ENCODE results near the gene TDRD10.

DNA sequence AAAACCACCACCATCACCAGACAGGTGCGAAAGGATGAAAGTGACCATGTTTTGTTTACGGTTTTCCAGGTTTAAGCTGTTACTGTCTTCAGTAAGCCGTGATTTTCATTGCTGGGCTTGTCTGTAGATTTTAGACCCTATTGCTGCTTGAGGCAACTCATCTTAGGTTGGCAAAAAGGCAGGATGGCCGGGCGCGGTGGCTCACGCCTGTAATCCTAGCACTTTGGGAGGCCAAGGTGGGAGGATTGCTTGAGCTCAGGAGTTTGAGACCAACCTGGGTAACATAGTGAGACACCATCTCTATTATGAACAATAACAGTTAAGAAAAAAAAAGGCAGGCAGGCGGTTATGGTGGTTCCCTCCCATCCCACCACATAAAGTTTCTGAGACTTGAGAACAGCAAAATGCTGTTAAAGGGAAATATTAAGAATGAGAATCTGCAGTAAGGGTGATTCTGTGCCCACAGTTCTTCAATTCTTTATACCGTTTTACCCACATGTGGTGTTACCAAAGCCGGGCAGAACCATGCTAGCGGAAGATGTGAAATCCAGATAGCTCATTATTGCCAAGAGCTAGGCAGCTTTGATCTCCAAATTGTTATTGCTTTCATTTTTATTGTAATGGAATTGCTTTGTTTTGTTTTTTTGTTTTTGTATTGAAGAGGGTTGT lies 34.5 kb upstream of the TDRD10 start:
- no peak for TF ChIP-seq GATA2 (IDR thresholded peaks at IDR 0.05; ENCODE audit: low read depth, low read length)
- no peak for TF ChIP-seq GATA3 (IDR thresholded peaks at IDR 0.05; ENCODE audit: low read depth, low read length)

Data from SH-SY5Y (cell line).